HG03432 (cell line): ENCODE measurements around the gene USB1.

Source experiments
- ATAC-seq: cut with Tn5 transposase; IDR thresholded peaks from one replicate; pipeline ENCODE4 v1.9.1; 2021; ENCODE audit warnings: mild to moderate bottlenecking, moderate library complexity; ENCODE audit not compliant: unreplicated experiment

USB1 gene

DNA sequence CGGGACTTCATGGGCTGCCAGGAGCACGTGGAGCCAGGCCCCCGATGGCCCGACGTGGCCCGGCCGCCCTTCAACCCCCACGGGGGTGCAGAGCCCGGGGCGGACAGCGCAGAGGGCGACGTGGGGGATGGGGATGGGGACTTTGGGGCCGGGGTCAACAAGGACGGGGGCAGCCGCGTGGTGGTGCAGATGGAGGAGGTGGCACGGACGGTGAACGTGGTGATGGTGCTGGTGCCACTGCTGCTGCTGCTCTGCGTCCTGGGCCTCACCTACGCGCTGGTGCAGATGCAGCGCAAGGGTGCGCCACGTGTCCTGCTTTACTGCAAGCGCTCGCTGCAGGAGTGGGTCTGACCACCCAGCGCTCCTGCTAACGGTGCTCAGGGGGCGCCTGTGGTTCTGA is 43.9 kb downstream of the USB1 start:
- no peak for ATAC-seq

DNA sequence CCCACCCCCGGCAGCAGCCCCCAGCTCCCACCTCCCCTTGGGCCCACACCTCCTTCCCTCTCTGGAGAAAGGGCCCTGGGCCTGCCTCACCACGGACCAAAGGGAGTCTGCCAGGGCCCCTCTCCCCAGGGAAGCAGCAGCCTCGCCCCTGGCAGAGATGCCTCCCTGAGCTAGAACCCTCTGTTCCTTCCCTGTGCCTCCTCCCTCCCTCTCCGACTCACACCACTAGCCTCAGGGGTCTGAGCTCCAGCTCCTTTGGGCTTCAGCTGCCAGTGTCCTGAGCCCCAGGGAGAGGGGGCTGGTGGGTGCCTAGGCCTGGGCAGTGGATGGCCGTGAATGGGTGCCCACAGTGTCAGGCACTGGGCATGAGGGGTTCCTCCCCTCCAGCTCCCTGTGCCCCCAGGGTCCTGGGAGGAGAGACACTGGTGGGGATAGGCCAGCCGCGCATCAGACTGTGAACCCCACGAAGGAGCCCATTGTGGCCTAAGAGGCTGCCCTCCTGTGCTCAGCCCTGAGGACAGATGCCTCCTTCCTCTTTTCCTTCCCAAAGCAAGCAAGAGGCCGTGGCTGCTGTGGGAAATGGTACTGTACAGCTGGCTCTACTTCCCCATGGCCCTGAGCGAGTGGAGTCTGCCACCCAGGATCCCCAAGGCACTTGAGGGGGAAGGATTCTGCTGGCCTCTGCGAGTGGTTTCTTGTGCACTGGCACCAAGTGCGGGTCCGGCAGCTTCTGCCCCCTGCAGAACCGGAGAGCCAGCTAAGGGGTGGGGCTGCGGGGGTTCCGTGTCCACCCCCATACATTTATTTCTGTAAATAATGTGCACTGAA is 45.1 kb downstream of the USB1 start:
- no peak for ATAC-seq

DNA sequence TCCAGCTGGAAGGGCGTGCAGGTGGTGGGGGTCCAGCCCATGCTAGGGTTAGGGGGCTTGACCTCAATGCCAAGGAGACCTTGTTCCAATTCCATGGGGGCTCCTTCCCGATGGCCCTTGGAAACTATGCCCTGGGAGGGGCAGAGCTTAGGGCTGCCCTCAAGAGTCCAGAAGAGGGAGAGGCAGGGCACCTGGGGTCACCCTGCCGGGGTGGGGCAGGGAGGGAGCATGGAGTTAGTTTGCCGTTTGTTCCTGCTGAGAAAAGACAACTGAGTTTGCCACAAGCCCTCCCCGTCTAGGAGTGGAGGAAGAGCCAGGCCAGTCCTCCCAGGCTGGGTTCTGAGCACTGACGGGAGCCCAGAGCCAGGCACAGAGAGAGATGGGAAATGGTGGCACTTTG is 45.7 kb downstream of the USB1 start:
- ATAC-seq: no peak

DNA sequence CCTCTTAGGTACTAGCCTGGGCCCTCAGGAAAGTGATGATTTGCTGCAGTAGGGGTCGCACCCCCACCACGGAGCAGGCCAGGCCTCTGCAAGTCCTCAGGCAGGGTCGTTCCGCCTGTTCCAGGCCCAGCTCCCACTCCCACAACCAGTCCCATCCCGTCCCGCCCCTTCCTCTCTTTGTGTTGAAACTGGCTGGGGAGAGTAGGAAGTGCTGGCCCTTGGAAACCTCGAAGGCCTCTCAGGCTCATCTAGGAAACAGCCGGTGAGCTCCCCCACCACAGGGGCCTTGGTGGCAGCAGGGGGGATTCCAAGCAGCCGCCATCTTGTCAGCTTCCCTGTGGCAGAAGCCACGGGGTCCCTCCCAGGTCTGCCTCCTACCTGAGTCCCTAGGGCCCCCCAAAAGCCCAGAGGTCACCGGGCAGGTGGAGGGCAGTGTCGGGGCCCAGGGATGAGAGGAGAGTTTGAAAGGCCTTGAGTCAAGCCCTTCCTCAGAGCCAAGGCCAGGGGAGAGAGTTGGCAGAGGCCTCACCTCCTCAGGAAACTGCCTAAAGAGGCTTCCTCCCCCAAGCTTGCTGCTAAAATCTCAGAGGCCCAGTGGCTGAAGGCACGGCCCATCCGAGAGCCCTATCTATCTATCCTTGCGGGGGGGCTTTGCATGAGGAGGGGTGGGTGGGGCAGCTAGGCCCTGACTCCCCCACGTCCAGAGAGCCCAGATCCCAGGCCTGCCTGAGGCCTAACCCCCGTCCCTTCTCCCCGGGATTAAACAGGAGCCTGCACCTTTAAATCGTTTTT is 46.5 kb downstream of the USB1 start:
- ATAC-seq: no peak

DNA sequence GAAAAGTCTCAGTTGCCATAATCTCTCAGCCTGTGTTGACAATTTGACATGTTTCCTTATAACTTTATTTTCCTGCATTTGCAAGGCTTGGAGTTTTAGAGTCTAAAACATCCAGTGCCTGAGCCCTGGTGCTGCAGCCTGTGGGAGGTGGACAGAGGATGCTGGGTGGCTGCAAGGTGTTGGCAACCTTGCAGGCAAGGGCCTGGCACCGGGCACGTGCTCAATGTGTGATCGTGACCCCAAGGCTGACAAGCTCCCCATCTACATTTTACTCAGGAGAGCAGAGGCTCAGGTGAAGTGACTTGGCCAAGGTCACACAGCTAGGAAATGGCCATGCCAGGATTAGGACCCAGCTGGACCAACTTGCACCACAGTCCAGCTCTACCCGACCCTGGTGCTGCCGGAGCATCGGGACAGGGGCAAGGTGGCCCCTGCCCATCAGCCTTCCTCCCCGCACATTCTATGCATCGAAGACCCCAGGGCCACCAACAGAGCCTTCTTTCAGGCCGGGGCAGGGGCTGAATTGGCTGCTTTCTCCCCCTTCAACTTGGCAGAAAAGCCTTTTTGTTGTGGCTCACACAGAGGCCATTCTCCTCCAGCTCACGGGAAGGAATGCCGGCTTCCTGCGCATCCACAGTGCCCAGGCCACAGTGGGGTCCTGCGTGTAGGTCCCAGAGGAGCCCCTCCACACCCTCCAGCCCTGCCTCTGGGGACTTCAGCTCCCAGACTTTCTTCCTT is 47.5 kb downstream of the USB1 start:
- ATAC-seq: no peak

DNA sequence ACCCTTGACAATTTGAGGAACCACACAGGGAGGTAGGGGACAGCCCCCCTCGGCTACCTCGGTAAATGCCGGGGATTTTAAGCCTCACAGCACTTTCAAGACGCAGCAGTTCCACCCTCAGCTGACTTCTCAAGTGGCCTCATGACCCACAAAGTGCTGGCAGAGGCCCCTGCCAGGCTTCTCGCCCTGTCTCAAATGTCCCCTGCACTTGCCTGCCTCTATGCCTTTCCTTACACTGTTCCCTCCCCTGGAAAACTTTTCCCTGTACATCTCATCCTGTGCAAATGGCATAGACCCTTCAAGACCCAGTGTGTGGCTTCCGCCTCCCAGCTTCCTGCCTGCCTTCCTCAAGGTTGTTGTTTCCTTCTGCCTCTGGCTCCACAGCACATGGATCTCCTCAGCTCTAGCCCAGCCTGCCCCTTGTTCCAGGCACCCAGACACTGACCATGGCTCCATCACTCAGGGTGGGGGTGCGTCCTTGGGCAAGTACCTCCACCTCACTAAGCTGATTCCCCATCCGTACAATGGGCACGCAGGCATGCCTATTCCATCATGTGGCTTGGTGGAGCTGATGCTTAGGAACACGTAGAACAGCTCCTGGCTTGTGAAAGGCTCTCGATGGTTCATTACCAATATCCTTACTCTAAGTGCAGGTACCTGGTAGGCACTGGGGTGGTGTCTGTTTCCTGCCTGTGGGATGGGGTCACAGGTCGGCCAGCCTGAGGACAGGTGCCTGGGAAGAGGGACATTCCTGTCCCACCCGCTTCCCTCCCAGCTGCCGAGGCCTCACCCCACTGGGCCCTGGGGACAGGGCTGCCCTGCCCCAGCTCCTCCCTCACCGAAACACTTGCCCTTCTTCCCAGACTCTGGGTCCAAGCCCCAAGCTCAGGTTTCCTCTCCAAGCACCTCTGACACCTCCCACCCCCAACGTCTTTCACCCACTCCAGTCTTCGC is 48.3 kb downstream of the USB1 start:
- ATAC-seq: no peak

DNA sequence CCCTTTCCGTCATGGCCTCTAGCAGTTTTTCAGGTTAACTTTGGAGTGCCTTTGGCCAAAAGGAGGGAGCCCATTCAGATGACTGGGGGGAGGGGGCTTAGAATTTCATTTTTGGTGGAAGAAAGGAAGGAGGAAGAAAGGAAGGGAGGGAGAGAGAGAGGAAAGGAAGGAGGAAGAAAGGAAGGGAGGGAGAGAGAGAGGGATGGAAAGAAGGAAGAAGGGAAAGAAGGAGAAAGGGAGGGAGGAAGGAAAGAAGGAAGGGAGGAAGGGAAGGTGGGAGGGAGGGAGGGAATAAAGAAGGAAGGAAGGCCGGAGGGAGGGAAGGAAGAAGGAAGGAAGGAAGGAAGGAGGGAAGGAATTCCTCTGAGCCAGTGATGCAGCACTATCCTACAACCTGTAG is 50.1 kb downstream of the USB1 start:
- ATAC-seq: no peak

DNA sequence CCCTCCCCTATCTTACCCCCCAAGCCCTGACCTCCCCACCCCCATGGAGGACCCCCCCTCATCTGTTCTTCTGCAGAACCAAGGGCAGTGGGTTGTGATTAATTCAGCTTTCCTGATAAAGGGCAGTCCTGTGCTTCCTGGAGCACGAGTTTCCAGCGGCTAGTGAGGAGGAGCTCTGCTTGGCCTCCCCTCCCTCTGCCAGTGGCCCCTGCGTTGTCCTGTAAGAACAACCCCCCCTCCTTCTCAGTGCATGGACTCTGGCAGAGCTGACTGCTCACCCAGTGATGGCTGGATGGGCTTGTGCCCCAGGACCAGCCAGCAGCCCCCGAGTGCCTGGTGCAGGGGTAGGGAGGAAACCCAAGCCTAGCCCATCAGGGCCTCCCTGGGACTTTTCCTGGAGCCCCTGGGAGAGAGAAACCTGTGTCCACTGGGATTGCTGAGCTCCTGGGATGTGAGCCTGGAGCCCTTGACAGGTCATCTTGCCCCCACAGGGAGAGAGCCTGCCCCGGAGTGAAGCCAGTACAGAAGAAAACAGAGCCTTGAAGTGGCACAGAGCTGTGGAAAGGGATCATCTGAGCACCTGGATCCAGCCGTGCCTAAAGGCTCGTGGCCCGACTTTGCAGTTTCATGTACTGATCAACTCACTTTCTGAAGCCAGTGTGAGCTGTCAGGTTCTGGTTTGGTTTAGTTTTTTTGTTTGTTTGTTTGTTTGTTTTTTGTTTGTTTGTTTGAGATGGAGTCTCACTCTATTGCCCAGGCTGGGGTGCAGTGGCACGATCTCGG is 50.8 kb downstream of the USB1 start:
- no peak for ATAC-seq

DNA sequence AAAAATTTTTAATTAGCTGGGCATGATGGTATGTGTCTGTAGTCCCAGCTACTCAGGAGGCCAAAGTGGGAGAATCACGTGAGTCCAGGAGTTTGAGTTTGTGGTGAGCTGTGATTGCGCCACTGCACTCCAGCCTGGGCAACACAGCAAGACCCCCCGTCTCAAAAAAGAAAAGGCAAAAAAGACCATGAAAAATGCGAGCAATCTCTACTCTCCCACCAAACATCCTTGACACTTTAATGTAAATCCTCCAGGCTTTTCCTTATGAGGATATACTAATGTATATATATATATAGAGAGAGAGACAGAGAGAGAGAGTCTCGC is 52.4 kb downstream of the USB1 start:
- ATAC-seq: no peak

DNA sequence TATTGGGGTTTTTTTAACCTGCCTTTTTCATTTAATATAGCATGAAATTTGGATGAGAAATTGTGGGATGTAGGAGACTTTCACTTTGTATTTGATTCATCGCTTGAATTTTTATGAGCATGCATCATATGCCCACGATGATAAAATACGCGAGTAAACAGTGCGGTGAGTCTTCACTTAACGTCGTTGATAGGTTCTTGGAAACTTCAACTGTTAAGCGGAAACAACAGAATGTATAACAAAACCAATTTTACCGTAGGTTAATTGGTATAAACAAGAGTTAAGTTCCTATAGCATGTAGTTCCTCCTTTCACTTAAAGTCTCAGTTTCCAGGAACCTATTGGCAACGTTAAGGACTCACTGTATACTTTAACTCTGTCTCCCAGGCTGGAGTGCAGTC is 53.1 kb downstream of the USB1 start:
- ATAC-seq: no peak

DNA sequence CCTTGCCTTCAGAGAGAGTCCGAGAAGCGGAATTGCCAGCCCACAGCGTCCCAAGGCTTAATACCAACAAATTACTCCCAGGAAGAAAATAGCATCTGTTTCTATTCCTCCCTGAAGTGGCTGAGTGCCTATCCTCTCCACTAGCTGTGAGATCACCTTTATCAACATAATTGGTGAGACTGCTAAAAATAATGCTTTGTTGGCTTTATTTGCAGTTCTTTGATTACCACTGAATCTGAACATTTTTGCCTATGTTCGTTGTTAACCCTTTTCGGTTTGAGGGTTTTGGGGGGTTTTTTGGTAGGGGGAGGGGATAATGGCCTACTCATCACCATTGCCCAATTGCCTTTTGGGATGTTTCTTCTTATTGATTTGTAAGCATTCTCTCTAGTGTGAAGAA is 55.4 kb downstream of the USB1 start:
- no peak for ATAC-seq

DNA sequence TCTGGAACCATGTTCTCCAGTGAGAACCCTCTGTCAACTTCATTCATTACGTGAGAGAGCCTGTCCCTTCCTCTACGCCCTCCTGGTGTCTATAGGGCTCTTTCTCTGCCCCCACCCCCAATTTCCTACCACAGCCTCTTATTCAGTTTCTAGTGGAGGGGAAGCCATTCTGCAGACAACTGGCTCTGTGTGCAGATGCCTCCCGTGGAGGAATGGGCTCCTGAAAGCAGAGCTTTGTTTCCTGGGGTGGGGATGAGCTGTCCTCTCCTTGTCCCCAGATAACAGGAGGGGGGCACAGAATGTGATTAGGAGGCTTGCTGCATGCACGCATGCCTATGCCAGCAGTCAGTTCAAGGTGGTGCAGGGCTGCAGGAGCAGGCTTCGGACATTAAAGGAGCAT is 55.9 kb downstream of the USB1 start:
- ATAC-seq: no peak

DNA sequence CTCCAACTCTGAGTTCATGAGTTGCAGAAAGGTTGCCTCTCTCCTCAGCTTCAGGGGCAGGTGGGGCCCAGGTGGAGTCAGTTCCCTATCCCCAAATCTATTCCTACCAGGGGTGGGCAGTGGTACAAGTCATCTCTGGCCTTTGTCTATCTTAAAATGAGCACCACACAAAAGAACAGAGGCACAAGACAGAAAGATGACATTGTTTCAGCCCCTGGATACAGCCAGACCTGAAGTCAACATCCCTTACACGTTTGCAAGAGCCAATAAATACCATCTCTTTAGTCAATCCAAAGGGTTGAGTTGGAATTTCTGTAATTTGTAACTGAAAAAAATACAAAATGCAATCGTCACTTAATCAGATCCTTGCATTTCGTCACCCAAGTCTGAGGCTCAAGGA is 56.6 kb downstream of the USB1 start:
- no peak for ATAC-seq

DNA sequence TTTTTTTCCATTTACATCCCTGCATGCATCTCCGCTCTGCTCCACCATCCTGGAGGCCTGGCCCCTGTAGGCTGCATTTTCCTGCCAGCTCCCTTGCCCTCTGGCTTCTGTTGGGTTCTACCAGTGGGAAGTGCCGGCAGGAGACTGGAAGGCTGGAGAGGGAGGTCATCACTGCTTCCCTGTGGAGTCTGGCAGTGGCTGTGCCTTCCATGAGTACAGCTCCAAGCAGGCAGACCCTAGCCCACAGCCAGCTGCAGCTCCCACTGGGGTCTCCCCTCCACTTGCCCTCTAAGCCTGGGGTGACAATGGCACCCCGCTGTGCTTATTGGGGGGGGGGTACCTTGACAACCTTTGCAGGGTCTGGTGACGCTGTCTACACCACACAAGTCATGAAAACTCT is 61.6 kb downstream of the USB1 start:
- no peak for ATAC-seq

DNA sequence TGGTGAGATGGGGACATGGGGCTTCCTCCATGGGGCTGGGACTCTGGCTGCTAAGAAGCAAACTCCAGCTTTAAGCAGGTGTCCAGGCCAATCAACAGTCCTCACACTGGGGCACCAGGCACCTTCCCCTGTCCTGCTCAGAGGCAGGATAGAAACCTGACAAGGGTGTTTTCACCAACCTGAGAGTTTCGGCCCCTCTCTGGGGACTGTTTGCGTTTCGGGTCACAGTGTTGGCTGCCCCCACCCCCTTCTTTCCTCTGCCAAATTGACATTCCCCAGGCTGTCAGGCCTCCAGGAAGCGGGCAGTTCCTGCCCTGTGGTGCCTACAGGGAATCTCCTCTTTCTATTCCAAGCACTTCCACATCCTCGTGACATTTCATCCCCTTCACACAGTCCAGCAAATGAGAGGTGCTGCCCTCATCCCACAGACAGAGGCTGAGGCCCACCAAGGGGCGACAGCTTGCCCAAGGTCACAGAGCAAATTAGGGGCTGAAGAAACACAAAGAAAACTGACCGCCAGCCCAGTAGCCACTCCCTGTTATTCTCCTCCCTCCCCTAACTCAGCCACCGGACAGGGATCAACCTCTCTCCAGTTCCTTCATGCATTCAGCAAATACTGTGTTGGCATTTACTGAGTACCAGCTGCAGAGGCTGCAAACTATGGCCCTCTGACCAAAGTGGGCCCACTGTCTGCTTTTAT is 62.3 kb downstream of the USB1 start:
- no peak for ATAC-seq

DNA sequence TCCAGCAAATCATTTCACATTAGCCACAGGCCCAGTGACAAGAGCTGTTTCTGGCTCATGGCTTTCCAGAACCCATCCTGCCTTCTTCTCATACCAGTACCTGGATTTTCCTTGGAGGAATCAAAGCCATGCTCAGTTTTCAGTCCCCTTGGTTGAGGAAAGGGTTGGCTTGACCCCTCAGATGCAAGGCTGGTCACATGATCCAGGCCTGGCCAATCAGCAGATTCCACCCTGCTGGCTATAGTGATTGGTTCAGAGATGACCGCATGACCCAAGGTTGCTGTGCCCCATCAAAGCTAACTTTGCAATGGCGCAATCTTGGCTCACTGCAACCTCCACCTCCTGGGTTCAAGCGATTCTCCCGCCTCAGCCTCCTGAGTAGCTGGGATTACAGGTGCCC is 69.4 kb downstream of the USB1 start:
- ATAC-seq: no peak
